Small intestine (tissue), 7 donors: ENCODE data around the gene HOMER1. TPM values are rescaled to one million over a fixed set of nuclear protein-coding genes. Genes with fewer than 3 reads are reported as not detected.

ENCODE experiments used
- DNase-seq, 2 donors: peaks; one replicate each; pipeline versions ENCODE4 v3.0.0 to v3.0.0-alpha.2; 2013
- FAIRE-seq: peaks from 2 replicates; lab custom pipeline; 2012; peaks lifted over from hg19 to GRCh38; lab: Jason Lieb, UNC
- H3K27ac ChIP-seq, 3 donors: one replicate each; pipeline ENCODE4 v1.5.1; 2013; ENCODE audit warnings: low read length in 2 of 3, mild to moderate bottlenecking in 2 of 3, control low read depth in 1 of 3, inconsistent platforms in 1 of 3, low read depth in 1 of 3, moderate library complexity in 1 of 3
- H3K27me3 ChIP-seq, 3 donors: one replicate each; pipeline ENCODE4 v1.6.1; 2013; ENCODE audit warnings: low read length in 3 of 3, inconsistent platforms in 1 of 3; ENCODE audit not compliant: control insufficient read depth in 3 of 3, insufficient read depth in 3 of 3
- H3K36me3 ChIP-seq, 3 donors: one replicate each; pipeline ENCODE4 v1.6.1; 2013; ENCODE audit warnings: low read length in 3 of 3, inconsistent platforms in 1 of 3, low read depth in 1 of 3, mild to moderate bottlenecking in 1 of 3, moderate library complexity in 1 of 3; ENCODE audit not compliant: control insufficient read depth in 3 of 3, insufficient read depth in 2 of 3
- H3K4me1 ChIP-seq, 3 donors: one replicate each; pipeline ENCODE4 v1.6.1; 2013; ENCODE audit warnings: low read length in 2 of 3, inconsistent platforms in 1 of 3, low read depth in 1 of 3, mild to moderate bottlenecking in 1 of 3, moderate library complexity in 1 of 3; ENCODE audit not compliant: control insufficient read depth in 3 of 3, insufficient read depth in 2 of 3
- H3K4me3 ChIP-seq, 3 donors: one replicate each; pipeline ENCODE4 v1.5.1; 2013; ENCODE audit warnings: low read length in 3 of 3, control low read depth in 1 of 3, inconsistent platforms in 1 of 3, low read depth in 1 of 3, mild to moderate bottlenecking in 1 of 3, moderate library complexity in 1 of 3
- H3K9me3 ChIP-seq, 2 donors: one replicate each; pipeline ENCODE4 v1.6.1; 2013; ENCODE audit warnings: low read depth in 1 of 2, low read length in 1 of 2; ENCODE audit not compliant: control insufficient read depth in 2 of 2, insufficient read depth in 1 of 2
- WGBS, 3 donors: extraction: QIAGEN DNeasy Blood & Tissue Kit; methylation state at CpG; one replicate each; pipeline ENCODE4 v1.1.7; 2013; 5-methylcytosine and 5-hydroxymethylcytosine counted together
- polyA plus RNA-seq, 4 donors: library from polyadenylated mRNA; stranded (reverse) in 3 of 4; unstranded in 1 of 4; fragments of 200-250 nt in 3 of 4; fragments of 120-200 nt in 1 of 4; gene quantifications; one replicate each; pipeline versions ENCODE4 v1.2.1 to v1.2.3, GENCODE V29; 2013
- donor health status: healthy with polysubstance abuse.
- donor health status: control.
- donor health status: control.
- donor health status: Bipolar disorder and iron deficiency.
- donor health status: healthy.

HOMER1 gene
- polyA plus RNA-seq, 4 donors, result 0.27 to 2.6 (median 0.39) TPM; not detected in 1

GRCh38 chr5:79416499-79416898 is 97.4 kb downstream of the HOMER1 start:
- H3K9me3 ChIP-seq, result no peaks in the 10 kb centered on the region
- no peak overlapping the region for H3K27ac ChIP-seq
- DNase-seq (peak; percentile 5 to 15), FAIRE-seq (no peak)
- H3K4me1 ChIP-seq, result no peaks in the 10 kb centered on the region
- no peak overlapping the region for H3K4me3 ChIP-seq
- no peaks in the 10 kb centered on the region for H3K27me3 ChIP-seq
- H3K36me3 ChIP-seq, result no peaks in the 10 kb centered on the region
- WGBS, 3 donors, result 53 to 66% (median 64%) methylated on average over 2 of the region's 2 CpGs

GRCh38 chr5:79413112-79413511 is 100.8 kb downstream of the HOMER1 start:
- no peak for FAIRE-seq
- no peak for DNase-seq
- no peak overlapping the region for H3K4me3 ChIP-seq
- no peaks in the 10 kb centered on the region for H3K4me1 ChIP-seq
- no peaks in the 10 kb centered on the region for H3K36me3 ChIP-seq
- peaks cover 0 to 8% of the 10 kb centered on the region in 2 donors for H3K9me3 ChIP-seq
- H3K27ac ChIP-seq, result no peak overlapping the region
- no peaks in the 10 kb centered on the region for H3K27me3 ChIP-seq

DNA sequence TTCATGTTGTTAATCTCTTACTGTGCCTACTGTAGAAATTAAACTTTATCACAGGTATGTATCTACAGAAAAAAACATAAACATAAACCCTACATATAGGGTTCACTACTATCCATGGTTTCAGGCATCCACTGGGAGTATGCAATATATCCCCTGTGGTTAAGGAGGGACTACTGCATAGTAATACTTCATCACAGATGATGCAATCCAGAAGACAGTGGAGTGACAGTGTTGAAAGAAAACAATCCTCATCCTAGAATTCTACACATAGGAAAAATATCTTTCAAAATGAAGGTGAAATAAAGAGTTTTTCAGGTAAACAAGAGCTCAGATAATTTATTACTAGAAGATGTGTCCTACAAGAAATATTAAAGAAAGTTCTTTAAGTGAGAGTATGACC is 105.9 kb downstream of the HOMER1 start:
- Histone ChIP-seq H3K4me3 (no peak overlapping the region), H3K36me3 (no peaks in the 10 kb centered on the region), H3K9me3 (peaks cover 0 to 8% of the 10 kb centered on the region in 2 donors), H3K27ac (no peak overlapping the region), H3K4me1 (no peaks in the 10 kb centered on the region), H3K27me3 (no peaks in the 10 kb centered on the region)
- no peak for DNase-seq
- FAIRE-seq, result no peak

DNA sequence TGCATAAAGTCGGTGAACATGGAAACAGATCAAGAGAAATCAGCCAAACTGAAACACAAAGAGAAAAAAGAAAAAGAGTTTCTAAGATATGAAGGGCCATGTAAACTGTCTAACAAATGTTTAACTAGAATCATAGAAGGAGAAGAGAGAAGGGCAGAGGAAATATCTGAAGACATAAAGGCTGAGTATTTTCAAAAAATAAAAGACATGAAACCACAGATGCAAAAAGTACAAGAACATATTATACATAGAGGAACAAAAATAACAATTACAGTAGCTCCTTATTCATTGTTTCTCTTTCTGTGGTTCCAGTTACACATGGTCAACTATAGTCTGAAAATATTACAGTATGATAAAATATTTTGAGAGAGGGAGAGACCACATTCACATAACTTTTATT is 106.3 kb downstream of the HOMER1 start:
- DNase-seq (no peak), FAIRE-seq (no peak)
- no peaks in the 10 kb centered on the region for H3K4me1 ChIP-seq
- WGBS, 3 donors, result 83 to 96% (median 96%) methylated on average over 1 of the region's 1 CpG
- H3K4me3 ChIP-seq, result no peak overlapping the region
- H3K36me3 ChIP-seq, result no peaks in the 10 kb centered on the region
- H3K9me3 ChIP-seq, result peaks cover 0 to 8% of the 10 kb centered on the region in 2 donors
- no peak overlapping the region for H3K27ac ChIP-seq
- no peaks in the 10 kb centered on the region for H3K27me3 ChIP-seq

DNA sequence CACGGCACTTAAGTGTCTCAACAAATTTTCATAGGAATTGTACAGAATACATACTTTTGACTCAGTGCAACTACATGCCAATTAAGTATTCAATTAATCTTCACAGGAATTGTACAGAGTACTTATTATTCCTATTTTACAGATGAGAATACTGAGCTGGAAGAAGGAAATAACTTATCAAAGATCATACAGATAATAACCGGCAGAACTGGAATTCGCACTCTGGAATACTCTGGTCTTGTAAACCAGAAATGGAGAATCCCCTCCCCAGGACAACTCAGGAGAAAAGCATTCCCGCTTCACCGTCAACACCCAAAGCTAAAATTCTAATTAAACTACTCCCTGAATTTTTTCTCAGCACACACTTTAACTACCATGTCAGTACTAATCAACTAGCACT is 112.7 kb downstream of the HOMER1 start:
- H3K27ac ChIP-seq, result no peak overlapping the region
- H3K27me3 ChIP-seq, result no peaks in the 10 kb centered on the region
- 80 to 95% (median 85%) methylated on average over 5 of the region's 5 CpGs for WGBS, 3 donors
- no peak for DNase-seq
- H3K4me3 ChIP-seq, result no peak overlapping the region
- H3K36me3 ChIP-seq, result no peaks in the 10 kb centered on the region
- H3K4me1 ChIP-seq, result no peaks in the 10 kb centered on the region
- no peaks in the 10 kb centered on the region for H3K9me3 ChIP-seq
- FAIRE-seq, result no peak

DNA sequence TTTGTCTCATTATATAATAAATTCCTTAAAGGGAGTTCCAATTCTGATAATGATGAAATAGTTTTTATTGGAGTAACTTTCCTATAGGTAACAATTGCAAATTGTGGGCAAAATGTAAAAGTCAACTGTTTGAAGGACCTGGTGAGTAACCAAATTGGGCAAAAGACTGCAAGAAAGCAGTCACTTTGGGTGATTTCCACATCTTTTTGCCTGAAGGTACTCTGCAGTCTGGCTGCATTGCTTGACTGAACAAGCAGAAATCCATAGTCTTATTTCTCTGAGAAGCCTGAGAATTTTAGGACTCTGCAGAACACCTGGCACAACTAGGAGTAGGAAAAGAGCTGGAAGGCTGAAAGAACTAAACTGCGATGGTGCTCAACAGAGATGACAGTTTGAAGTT is 114.9 kb downstream of the HOMER1 start:
- DNase-seq (no peak), FAIRE-seq (no peak)
- WGBS, 3 donors, result 96 to 100% (median 97%) methylated on average over 1 of the region's 1 CpG
- Histone ChIP-seq H3K36me3 (no peaks in the 10 kb centered on the region), H3K27ac (no peak overlapping the region), H3K4me3 (no peak overlapping the region), H3K4me1 (no peaks in the 10 kb centered on the region), H3K9me3 (no peaks in the 10 kb centered on the region), H3K27me3 (no peaks in the 10 kb centered on the region)

DNA sequence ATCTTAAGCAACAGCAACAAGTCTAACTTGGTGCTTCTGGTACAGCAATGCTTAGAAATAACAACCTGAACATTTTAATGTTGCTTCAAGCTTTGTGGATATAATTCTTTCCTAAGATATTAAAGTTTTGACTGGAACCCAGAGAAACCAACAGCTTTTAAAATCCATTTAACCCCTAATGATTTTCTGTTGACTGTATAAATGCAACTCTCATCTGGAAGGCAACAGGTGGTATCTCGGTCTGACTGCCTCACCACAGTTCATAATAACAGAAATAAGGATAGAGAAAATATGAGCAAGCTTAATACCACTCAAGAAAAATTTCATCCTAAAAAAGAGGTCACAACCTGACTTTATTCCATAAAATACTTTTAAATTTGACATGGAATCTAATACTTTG is 116.9 kb downstream of the HOMER1 start:
- no peak overlapping the region for H3K4me3 ChIP-seq
- H3K27me3 ChIP-seq, result no peaks in the 10 kb centered on the region
- no peaks in the 10 kb centered on the region for H3K36me3 ChIP-seq
- H3K4me1 ChIP-seq, result no peaks in the 10 kb centered on the region
- WGBS, 3 donors, result 81 to 98% (median 97%) methylated on average over 1 of the region's 1 CpG
- no peaks in the 10 kb centered on the region for H3K9me3 ChIP-seq
- DNase-seq, result no peak
- H3K27ac ChIP-seq, result no peak overlapping the region
- FAIRE-seq, result no peak

- FAIRE-seq, result no peak
- Histone ChIP-seq H3K27ac (no peak overlapping the region), H3K9me3 (no peaks in the 10 kb centered on the region), H3K27me3 (no peaks in the 10 kb centered on the region), H3K36me3 (no peaks in the 10 kb centered on the region), H3K4me1 (no peaks in the 10 kb centered on the region), H3K4me3 (no peak overlapping the region)
- no peak for DNase-seq
Measured at GRCh38 chr5:79396265-79396664, 117.7 kb downstream of the HOMER1 start.

DNA sequence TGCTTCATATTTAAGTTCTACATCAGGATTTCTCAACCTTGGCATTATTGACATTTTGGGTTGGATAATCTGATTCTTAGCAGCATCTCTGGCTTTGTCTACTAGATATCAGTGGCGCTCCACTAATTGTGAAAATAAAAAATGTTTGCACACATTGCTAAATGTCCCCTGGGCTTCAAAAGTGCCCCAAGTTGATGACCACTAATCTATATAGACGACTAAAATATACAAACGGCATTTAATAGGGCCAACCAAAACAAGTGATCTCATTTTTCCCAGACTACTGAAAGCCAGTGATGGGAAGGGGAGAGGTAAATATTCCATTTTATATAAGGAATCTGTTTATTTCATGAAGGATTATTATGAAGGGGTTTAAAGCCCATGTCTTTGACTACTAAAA is 118.6 kb downstream of the HOMER1 start:
- Histone ChIP-seq H3K27ac (no peak overlapping the region), H3K4me1 (no peaks in the 10 kb centered on the region), H3K27me3 (no peaks in the 10 kb centered on the region), H3K36me3 (no peaks in the 10 kb centered on the region), H3K9me3 (no peaks in the 10 kb centered on the region), H3K4me3 (no peak overlapping the region)
- whole genome bisulfite sequencing, 3 donors, result 76 to 92% (median 82%) methylated on average over 3 of the region's 3 CpGs
- FAIRE-seq (no peak), DNase-seq (no peak)
